Hematopoietic multipotent progenitor cell (in vitro differentiated cells): ENCODE results near the gene PRRC1. TPM values are rescaled to one million over a fixed set of nuclear protein-coding genes. Genes with fewer than 3 reads are reported as not detected.
"Not testable (repeated sequence)": the region's sequence is repeated elsewhere in the genome, so short reads cannot be mapped to it uniquely, and the experiment has no call there.

Experiments
- DNase-seq, 3 donors: peaks; one replicate each; pipeline ENCODE4 v3.0.0-alpha.2; 2011 to 2015; ENCODE audit warnings: low read depth in 2 of 3, low spot score in 2 of 3
- total RNA-seq: library from RNA; depleted of rRNA; stranded (reverse); fragments of >200 nt; gene quantifications from one replicate; pipeline ENCODE4 v1.2.3, GENCODE V29; 2012

The PRRC1 gene
- total RNA-seq, 1 donor, result 18.9 TPM

DNA sequence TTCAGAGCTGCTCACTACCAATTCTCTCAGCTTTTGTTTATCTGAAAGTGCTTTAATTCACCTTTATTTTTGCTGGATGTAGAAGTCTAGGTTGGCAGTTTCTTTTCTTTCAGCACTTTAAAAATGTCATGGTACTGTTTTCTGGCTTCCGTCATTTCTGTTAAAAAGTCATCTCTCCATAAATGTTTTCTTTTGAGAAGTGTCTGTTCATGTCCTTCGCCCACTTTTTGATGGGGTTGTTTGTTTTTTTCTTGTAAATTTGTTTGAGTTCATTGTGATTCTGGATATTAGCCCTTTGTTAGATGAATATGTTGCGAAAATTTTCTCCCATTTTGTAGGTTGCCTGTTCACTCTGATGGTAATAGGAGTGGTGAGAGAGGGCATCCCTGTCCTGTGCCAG, 23.1 kb downstream of the PRRC1 start:
- DNase-seq, result not testable (repeated sequence)

DNA sequence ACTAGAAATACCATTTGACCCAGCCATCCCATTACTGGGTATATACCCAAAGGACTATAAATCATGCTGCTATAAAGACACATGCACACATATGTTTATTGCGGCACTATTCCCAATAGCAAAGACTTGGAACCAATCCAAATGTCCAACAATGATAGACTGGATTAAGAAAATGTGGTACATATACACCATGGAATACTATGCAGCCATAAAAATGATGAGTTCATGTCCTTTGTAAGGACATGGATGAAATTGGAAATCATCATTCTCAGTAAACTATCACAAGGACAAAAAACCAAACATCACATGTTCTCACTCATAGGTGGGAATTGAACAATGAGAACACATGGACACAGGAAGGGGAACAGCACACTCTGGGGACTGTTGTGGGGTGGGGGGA, 27.8 kb downstream of the PRRC1 start:
- DNase-seq, result not testable (repeated sequence)

DNA sequence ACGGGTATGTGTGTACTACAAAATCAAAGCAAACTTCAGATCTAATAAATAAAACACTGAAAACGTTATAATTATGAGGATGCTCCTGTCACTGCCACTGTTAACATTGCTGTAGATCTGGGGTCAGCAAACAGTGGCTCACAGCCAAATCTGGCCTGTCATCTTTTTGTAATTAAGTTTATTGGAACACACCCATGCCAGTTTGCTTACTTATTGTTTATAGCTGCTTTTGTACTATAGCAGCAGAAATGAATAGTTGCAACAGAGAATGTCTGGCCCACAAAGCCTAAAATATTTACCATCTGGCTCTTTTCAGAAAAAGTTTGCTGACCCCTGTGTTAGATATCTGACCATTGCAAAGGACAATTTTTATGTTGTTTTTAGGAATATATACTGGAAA, 32.1 kb downstream of the PRRC1 start:
- DNase-seq, result no peak

DNA sequence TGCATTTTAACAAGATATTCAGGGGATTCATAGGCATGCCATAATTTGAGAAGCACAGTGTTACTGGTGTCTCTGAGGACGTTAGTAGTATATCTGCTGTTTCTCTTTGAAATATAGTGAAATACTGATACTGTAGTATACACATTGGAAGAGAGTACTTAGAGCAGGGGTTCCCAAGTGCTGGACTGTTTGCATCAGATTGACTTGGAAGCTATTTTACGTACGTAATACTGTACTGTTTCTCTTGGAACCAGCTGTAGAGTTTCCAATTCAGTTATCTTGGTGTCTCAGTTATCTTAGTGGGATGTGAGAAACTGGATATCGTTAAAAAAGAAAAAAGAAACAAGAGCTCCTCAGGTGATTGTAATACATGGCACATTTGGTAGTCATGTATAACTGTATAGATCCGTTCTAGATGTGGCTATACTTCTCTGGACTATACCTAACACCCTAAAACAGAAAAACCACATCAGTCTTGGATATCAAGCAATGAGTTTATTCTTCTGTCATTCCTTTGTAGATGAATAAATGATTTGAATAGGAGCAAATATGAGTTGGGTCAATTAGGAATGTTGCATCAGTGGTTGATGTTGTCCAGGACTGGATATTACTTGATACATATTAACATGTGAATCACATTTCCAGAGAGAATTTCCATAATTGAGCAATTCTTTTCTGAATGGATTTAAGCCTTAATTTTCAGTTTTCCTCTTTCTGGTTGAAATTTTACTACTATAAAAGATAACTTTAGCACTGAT, 33.4 kb downstream of the PRRC1 start:
- DNase-seq, result no peak

- DNase-seq, result no peak
Measured at GRCh38 chr5:127551410-127552041, 34.1 kb downstream of the PRRC1 start.

DNA sequence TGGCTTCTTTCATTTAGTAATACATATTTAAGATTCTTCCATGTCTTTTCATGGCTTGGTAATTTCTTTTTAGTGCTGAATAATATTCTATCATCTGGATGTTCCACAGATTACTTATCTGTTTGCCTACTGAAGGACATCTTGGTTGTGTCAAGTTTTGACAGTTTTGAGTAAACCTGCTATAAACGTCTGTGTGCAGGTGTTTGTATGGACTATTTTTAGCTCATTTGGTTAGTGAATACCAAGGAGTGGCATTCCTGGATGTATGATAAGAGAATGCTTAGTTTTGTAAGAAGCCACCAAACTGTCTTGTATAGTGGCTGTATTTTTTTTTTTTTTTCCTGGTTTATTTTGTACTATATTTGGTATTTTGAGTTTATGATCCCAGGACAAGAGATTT, 38.4 kb downstream of the PRRC1 start:
- DNase-seq, result no peak

- DNase-seq, result no peak
Measured at GRCh38 chr5:127556609-127557334, 39.3 kb downstream of the PRRC1 start.

- no peak for DNase-seq
Measured at GRCh38 chr5:127558273-127558672, 40.8 kb downstream of the PRRC1 start.

DNA sequence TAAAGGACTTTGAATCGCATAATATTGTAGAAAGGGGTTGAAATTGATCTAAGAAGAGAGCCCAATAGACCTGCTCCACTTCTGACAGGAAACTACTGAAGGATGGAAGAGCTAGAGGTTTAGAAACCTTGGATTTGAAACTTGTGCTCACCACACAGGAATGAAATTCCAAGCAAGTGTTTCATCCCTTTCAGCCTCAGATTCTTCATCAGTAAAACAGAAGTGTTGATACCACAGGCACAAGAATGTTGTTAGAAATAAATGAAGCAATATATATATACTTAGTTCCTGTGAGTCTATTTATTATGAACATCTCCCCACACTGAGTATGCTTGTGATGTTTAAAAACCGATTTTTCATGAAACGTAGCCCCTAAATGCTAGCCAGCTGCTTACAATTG, 43.8 kb downstream of the PRRC1 start:
- DNase-seq, result no peak

DNA sequence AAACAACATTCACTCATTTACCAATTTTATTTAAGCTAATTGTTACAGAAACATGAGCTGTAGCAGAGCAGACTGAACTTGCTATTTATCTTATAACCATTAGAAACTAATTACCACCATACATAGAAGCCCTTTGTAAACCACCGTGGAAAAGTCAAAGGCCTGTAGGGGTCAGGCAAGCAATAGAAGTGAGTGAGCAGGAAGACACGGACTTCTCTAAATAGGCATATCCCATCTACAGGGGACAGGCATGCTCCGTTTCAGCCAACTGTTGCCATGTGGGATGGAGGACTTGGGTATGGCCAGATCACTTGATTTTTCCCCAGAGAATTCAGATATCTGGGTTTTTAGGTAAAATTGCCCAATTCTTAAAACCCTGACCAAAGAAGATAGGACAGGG, 44.8 kb downstream of the PRRC1 start:
- peak in 2 of 3 donors; percentile 45 to 64 for DNase-seq

GRCh38 chr5:127563136-127563535, 45.7 kb downstream of the PRRC1 start:
- no peak for DNase-seq

DNA sequence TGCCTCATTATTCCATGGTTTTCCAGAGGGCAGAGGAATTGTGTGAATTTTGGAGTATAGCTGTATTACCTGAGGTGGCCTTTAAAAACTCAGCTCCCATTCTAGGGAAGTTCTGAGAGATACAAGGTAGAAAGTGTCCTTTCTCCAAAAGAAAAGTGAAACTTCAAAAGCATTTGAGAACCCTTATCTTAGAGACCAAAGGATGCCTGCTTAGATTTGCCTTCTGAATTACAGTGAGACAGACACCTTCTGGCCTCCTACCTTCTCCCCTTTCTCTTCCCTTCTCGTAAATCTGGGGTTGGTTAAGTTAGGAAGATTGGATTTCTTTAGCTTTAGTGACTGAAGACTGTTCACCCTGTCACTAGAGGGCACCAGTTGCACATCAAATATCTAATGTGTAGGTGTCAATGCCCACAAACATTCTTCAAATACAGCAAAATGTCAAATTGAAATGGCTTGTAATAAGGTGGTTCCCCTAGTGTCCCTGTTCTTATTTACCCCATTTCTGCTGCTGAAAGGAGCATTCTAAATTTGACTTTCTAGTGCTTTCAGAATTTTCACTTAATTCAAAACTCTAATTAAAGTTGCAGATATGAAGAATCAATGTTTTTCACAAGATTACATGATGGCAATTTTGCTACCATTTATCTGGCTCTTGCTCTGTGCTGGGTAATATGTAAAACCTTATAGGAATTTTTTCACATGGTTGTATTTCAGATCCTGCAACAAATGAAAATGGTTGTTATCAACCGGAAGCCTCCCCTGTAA, 46.7 kb downstream of the PRRC1 start:
- DNase-seq, result peak; percentile 21 to 90 (median 71)

GRCh38 chr5:127565586-127566270, 48.3 kb downstream of the PRRC1 start:
- no peak for DNase-seq

- DNase-seq, result peak in 2 of 3 donors; percentile 24 to 72
Measured at GRCh38 chr5:127567026-127567768, 49.8 kb downstream of the PRRC1 start.

DNA sequence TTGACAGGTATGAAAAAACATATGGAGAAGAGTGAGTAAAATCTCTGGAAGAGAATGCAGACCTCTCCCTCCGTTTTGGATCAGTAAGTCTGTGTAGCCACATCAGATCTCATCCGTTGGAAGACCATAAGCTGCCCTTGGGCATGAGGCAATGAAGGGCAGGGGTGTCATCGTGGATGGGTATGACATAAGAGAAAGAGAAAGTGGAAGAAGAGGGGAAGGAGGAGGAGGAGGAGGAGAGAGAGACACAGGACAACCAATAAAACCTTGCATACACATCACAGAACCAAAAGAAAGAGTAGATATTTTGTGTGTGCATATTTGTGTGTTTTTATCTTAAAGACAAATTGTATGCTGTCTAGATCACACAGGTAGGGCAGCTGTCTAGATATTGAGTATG, 50.7 kb downstream of the PRRC1 start:
- DNase-seq, result no peak

DNA sequence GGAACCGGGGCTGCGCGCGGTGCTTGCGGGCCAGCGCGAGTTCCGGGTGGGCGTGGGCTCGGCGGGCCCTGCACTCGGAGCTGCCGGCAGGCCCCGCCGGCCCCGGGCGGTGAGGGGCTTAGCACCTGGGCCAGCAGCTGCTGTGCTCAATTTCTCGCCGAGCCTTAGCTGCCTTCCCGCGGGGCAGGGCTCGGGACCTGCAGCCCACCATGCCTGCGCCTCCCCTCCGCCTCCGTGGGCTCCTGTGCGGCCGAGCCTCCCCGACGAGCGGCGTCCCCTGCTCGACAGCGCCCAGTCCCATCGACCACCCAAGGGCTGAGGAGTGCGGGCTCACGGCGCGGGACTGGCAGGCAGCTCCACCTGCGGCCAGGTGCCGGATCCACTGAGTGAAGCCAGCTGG, 52.0 kb downstream of the PRRC1 start:
- DNase-seq, result not testable (repeated sequence)

- DNase-seq, result no peak
Measured at GRCh38 chr5:127571314-127572131, 54.1 kb downstream of the PRRC1 start.

- DNase-seq, result peak in 1 of 3 donors; percentile 25
Measured at GRCh38 chr5:127572930-127573329, 55.5 kb downstream of the PRRC1 start.
